Smooth muscle cell of the pulmonary artery (primary cell): Measurements from ENCODE around the gene ARHGAP18. TPM values are rescaled to one million over a fixed set of nuclear protein-coding genes. Genes with fewer than 3 reads are reported as not detected.

Source experiments
- total RNA-seq: library from RNA; depleted of rRNA; stranded (reverse); fragments of >200 nt; gene quantifications from 2 replicates; pipeline ENCODE4 v1.2.3, GENCODE V29; 2014

The ARHGAP18 gene
- 27.3 and 50.0 TPM in 2 replicates for total RNA-seq

GRCh38 chr6:129709769-129710449 is at the start of gene ARHGAP18:
Gene ARHGAP18, minus strand, starts transcription at chr6:129710177. Its CDS starts 41 bp downstream, at chr6:129710136.

Other genes starting within 250 kb of the ARHGAP18 start
- not detected in 2 replicates for gene TMEM244, start 151.1 kb upstream of the ARHGAP18 start, total RNA-seq